ENCODE data around the gene SBF2. TPM values are rescaled to one million over a fixed set of nuclear protein-coding genes. Genes with fewer than 3 reads are reported as not detected.

The SBF2 gene
- total and polyA plus RNA-seq, 2 donors (not counting 1 experiment from before 2014, with no cell fraction given): 5.6 to 17.7 TPM

- ChIA-PET CTCF (interaction anchor here (0.6 to 10.1 kb wide), 12 partner anchors 10 to 235 kb away, joined by 3 to 187 read pairs (median 4); partner anchors contain the start of gene ADM), POLR2A (no interaction called here)
- Mint-ChIP-seq H3K4me1 (peaks cover 6% of the 10 kb centered on the region), H3K27ac (no peak overlapping the region), H3K4me3 (no peak overlapping the region), H3K9me3 (ENCODE audit: insufficient read depth) (no peaks in the 10 kb centered on the region), H3K27me3 (no peaks in the 10 kb centered on the region)
- H3K9ac ChIP-seq (ENCODE audit: low read length): no peak overlapping the region
- no peaks in the 10 kb centered on the region for H4K20me1 ChIP-seq (ENCODE audit: control insufficient read depth, insufficient read depth, low read length, poor library complexity, severe bottlenecking)
- WGBS (ENCODE audit: insufficient coverage): 90% methylated on average over 2 of the region's 4 CpGs
- H3K27ac ChIP-seq (ENCODE audit: low read length in 2 of 2): no peak overlapping the region
- H3K4me1 ChIP-seq (ENCODE audit: control insufficient read depth in 2 of 2, insufficient read depth in 2 of 2, low read length in 2 of 2): no peaks in the 10 kb centered on the region
- H3K36me3 ChIP-seq (replicated peaks in 1 of 2; ENCODE audit: control extremely low read depth in 1 of 2, control insufficient read depth in 1 of 2, extremely low read depth in 1 of 2, insufficient read depth in 2 of 2, low read length in 1 of 2): no peaks in the 10 kb centered on the region
- no peak overlapping the region for H3K4me2 ChIP-seq (replicated peaks; ENCODE audit: low read depth, low read length, poor library complexity, severe bottlenecking)
- no peak overlapping the region for H2AFZ ChIP-seq (ENCODE audit: insufficient read depth, low read depth, low read length, poor library complexity, severe bottlenecking)
- intact Hi-C loops (cut with micrococcal nuclease): loop anchor here (5.0 to 10.0 kb wide), 2 partner anchors 347 to 455 kb away; no protein-coding TSS in a partner anchor
- H3K4me3 ChIP-seq (ENCODE audit: control extremely low read depth in 1 of 5, extremely low read depth in 1 of 5, insufficient read depth in 1 of 5, low read depth in 2 of 5, low read length in 4 of 5): no peak overlapping the region
- no peak for DNase-seq
- ATAC-seq (ENCODE audit: low read depth): no peak
- H3K27me3 ChIP-seq (replicated peaks in 1 of 4; ENCODE audit: control extremely low read depth in 1 of 4, control insufficient read depth in 3 of 4, insufficient read depth in 4 of 4, low read length in 3 of 4): no peaks in the 10 kb centered on the region
- H3K9me3 ChIP-seq (ENCODE audit: control extremely low read depth in 1 of 3, control insufficient read depth in 2 of 3, insufficient read depth in 1 of 3, low read length in 2 of 3): peaks cover 0 to 6% (median 2%) of the 10 kb centered on the region in 3 donors
- H3K79me2 ChIP-seq (ENCODE audit: control insufficient read depth, insufficient read depth, low read length): peaks cover 13% of the 10 kb centered on the region
- TF ChIP-seq EZH2 (IDR thresholded peaks at IDR 0.05; ENCODE audit: borderline replicate concordance, insufficient read depth, low read depth, low read length, poor library complexity, severe bottlenecking): no peak
- TF ChIP-seq, protein P1, sequence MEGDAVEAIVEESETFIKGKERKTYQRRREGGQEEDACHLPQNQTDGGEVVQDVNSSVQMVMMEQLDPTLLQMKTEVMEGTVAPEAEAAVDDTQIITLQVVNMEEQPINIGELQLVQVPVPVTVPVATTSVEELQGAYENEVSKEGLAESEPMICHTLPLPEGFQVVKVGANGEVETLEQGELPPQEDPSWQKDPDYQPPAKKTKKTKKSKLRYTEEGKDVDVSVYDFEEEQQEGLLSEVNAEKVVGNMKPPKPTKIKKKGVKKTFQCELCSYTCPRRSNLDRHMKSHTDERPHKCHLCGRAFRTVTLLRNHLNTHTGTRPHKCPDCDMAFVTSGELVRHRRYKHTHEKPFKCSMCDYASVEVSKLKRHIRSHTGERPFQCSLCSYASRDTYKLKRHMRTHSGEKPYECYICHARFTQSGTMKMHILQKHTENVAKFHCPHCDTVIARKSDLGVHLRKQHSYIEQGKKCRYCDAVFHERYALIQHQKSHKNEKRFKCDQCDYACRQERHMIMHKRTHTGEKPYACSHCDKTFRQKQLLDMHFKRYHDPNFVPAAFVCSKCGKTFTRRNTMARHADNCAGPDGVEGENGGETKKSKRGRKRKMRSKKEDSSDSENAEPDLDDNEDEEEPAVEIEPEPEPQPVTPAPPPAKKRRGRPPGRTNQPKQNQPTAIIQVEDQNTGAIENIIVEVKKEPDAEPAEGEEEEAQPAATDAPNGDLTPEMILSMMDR (IDR thresholded peaks at IDR 0.05): no peak
Measured at GRCh38 chr11:10209326-10209725, 84.7 kb downstream of the SBF2 start.

DNA sequence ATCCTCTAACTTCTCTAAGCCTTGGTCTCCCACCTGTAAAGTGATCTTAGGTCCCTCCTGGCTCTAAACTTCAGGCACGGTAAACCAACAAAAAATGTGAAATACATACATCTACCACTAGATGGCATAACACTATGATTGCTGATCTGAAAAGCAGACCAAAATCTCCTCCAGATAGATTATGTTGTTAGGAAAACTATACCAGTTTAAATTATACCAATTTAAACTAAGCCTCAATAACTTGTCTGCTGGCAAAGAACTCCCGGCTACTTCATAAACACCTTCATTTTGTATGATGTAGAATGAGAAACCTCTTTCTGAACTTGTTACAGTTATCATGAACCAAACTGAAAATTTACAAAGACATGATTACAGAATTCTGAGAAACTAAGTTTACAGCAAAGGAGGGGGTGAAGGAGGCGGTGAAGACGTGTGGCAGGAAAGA, 85.9 kb downstream of the SBF2 start:
- Mint-ChIP-seq H3K4me1 (peaks cover 5% of the 10 kb centered on the region), H3K4me3 (no peak overlapping the region), H3K27ac (no peak overlapping the region), H3K9me3 (ENCODE audit: insufficient read depth) (peaks cover 3% of the 10 kb centered on the region), H3K27me3 (no peaks in the 10 kb centered on the region)
- peaks cover 5 to 11% (median 8%) of the 10 kb centered on the region in 3 donors for H3K9me3 ChIP-seq (ENCODE audit: control extremely low read depth in 1 of 3, control insufficient read depth in 2 of 3, insufficient read depth in 1 of 3, low read length in 2 of 3)
- no peak overlapping the region for H3K4me3 ChIP-seq (ENCODE audit: control extremely low read depth in 1 of 5, extremely low read depth in 1 of 5, insufficient read depth in 1 of 5, low read depth in 2 of 5, low read length in 4 of 5)
- WGBS (ENCODE audit: insufficient coverage): no CpG with 5 or more reads among the region's 4 CpGs
- POLR2A ChIA-PET: no interaction called here
- peaks cover 13% of the 10 kb centered on the region for H3K79me2 ChIP-seq (ENCODE audit: control insufficient read depth, insufficient read depth, low read length)
- no peak overlapping the region for H3K27ac ChIP-seq (ENCODE audit: low read length in 2 of 2)
- no peaks in the 10 kb centered on the region for H4K20me1 ChIP-seq (ENCODE audit: control insufficient read depth, insufficient read depth, low read length, poor library complexity, severe bottlenecking)
- H3K4me2 ChIP-seq (replicated peaks; ENCODE audit: low read depth, low read length, poor library complexity, severe bottlenecking): no peak overlapping the region
- intact Hi-C loops (cut with micrococcal nuclease): loop anchor here (1.0 to 10.0 kb wide), 4 partner anchors 100 to 453 kb away; no protein-coding TSS in a partner anchor
- H3K4me1 ChIP-seq (ENCODE audit: control insufficient read depth in 2 of 2, insufficient read depth in 2 of 2, low read length in 2 of 2): no peaks in the 10 kb centered on the region
- DNase-seq (peak; percentile 71), ATAC-seq (ENCODE audit: low read depth) (peak; percentile 62)
- no peaks in the 10 kb centered on the region for H3K36me3 ChIP-seq (replicated peaks in 1 of 2; ENCODE audit: control extremely low read depth in 1 of 2, control insufficient read depth in 1 of 2, extremely low read depth in 1 of 2, insufficient read depth in 2 of 2, low read length in 1 of 2)
- TF ChIP-seq, protein P1 (IDR thresholded peaks at IDR 0.05): peak; percentile 87
- no peak for TF ChIP-seq EZH2 (IDR thresholded peaks at IDR 0.05; ENCODE audit: borderline replicate concordance, insufficient read depth, low read depth, low read length, poor library complexity, severe bottlenecking)
- no peak overlapping the region for H2AFZ ChIP-seq (ENCODE audit: insufficient read depth, low read depth, low read length, poor library complexity, severe bottlenecking)
- CTCF ChIA-PET: interaction anchor here (0.8 to 10.1 kb wide), 23 partner anchors 10 to 364 kb away, joined by 3 to 187 read pairs (median 4); partner anchors contain the start of gene ADM
- H3K27me3 ChIP-seq (replicated peaks in 1 of 4; ENCODE audit: control extremely low read depth in 1 of 4, control insufficient read depth in 3 of 4, insufficient read depth in 4 of 4, low read length in 3 of 4): no peaks in the 10 kb centered on the region
- no peak overlapping the region for H3K9ac ChIP-seq (ENCODE audit: low read length)

Measured in B cell (primary cell).